GM10847 (cell line): Measurements from ENCODE around the gene APOL1.

Experiments
- POLR2A ChIP-seq: IDR thresholded peaks from 2 replicates; pipeline ENCODE4 v1.6.1; 2011; ENCODE audit not compliant: insufficient read length; ENCODE audit errors: extremely low read depth

APOL1 gene

DNA sequence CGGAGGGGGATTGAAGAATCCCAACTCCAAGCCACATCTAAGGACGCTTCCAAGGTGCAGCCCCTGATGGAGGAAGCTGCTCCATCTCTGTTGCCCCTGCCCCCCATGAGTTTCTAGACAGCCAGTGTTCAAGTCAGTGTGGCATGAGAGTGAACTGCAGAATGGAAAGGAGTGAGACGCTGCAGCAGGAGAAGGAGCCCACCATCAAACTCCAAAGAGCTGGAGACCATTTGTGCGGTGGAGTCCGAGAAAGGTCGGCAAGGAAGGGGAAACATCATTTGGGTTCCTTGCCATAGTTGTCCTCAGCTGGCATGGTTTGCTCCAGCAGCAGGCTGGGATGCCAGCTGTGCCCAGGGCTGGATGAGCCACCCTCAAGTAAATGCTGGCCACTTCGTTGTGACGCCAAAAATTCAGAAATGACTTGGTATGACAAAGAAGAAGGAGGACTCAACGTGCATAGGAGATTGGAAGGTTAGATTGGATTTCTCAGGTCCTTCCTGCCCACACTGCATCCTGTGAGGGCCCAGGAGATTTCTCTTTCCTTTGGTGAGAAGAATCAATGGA, 30.0 kb upstream of the APOL1 start:
- TF ChIP-seq POLR2A: no peak

DNA sequence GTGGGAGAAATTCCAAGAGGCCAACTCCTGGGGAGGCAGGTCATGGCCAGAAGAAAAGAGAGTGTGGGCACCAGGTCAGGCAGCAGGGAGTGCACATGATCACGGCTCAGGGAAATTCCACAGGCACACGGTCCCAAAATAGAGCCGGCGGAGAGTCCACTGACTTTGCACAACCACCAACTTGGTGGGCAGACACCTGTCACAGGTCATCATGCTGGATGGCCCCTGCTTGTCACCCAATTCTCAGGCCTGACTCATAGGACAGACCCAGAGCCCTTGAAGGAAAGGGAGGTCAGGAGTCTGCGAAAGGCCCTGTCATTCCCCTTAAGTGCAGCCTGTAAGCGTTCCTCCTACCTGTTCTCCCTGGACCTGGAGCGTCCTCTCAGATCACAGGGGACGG, 29.4 kb upstream of the APOL1 start:
- no peak for TF ChIP-seq POLR2A

DNA sequence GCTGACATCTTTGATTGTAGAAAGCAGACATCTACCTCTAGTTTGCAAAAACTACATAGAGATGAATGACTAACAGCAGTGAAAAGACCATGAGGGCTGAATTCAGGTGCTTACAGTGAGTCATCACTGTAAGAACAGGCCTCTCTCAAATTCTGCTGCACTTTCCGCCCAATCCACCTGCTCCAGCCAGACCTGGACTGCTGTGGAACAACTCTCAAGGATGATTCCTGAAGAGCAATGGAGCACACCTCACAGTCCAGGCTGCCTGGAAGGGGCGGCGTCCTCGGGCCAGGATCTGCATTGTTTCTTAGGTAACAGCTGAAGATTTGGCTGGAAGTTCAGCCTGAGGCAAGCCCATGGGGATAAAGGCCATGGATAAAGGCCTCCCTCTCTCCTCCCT, 28.7 kb upstream of the APOL1 start:
- TF ChIP-seq POLR2A: no peak

DNA sequence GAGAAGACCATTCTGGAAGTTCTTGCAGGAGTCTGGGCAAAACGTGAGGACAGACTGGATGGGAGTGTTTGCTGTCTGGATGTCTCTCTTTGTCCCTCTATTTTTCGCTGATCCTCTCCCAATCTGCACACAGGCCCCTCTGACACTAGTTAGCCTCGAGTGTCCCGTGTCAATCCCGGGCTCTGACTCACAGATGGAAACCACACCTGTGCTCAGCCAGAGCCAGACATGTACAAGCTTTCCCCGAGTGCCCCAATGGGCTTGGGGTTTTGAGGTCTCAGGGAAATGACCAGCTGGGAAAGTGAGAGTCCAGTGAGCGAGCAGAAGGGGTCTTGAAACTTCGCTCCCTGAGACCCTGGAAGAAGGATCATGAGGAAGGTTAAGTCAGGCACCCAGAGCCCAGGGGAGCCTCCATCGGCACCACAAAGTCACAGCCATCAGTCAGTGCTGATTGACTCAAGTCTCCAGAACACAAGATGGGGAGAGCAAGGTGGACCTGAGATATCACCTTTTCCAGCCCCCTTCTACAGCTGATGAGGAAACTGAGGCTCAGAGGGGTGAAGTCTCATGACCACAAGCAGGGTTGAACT, 27.5 kb upstream of the APOL1 start:
- TF ChIP-seq POLR2A: no peak

DNA sequence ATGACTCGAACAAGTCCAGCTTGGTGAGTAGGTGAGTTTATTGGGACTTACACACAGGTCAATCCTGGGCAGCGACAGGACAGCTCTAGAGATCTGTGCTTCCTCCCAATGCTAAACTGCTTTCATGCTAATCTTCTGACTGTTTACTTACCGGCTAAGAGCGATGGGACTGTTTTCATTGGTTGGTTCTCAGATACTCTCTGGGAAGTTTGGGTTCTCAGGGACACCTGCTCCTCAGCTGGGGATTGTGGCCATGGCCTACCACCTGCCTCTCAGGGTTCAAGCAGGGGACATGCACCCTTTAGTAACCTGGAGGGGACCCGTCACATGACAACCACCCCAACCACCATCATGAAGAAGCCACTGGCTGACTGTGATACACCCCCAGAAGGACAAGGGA, 26.7 kb upstream of the APOL1 start:
- TF ChIP-seq POLR2A: no peak

DNA sequence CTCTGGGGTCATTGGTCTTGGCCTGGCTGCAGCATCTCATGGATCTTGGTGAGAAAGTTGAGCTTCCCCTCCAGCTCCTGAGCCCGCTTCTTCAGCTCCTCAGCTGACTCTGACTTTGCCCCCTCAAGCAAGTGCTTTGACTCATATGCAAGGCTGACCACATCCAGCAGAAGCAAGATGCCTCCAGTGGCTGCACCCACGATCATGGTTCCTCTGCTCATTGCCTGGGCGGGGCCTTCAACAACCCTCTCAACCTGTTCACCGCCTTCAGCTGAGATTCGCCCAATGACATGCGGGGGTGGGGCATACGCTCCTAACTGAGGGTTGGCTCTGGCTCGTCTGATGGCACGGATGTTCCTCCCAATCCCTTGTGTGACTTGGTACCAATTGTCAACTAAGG, 25.5 kb upstream of the APOL1 start:
- no peak for TF ChIP-seq POLR2A

DNA sequence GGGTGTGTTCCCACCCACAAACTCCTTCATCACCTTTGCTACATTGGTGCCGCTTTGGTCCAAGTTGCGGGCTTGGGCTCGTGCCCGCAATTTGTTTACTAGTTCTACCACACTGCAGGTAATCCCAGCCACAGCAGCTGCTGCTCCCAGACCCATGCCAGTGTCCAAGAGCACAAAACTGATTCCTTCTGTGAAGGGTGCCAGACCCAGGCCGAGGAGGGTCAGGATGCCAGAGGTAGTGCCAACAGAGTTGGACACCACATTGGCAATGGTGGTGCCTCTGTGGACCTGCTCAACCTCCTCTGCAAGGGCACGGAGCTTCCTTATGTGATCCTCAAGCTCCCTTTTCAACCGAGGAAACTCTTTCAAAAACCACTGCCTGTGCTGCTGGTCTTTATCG, 25.1 kb upstream of the APOL1 start:
- no peak for TF ChIP-seq POLR2A

DNA sequence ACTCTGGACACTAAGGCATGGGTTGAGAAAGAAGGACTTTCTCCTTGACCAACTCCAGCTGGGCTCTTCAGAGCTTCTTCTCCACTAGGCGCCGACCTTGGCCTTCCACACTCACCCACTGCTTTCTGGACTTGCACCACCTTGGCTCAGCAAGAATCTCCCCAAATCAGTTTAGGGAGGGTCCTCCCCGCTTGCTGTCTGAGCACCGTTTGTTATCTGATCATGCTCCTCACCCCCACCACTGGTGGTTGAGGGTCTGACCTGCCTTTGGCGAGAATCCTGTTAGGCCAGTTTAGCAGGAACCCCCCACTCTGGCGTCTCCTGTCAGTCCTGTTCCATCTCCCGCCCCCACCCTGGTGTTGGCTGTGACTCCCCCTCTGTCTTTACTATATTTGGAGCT, 24.0 kb upstream of the APOL1 start:
- TF ChIP-seq POLR2A: no peak

DNA sequence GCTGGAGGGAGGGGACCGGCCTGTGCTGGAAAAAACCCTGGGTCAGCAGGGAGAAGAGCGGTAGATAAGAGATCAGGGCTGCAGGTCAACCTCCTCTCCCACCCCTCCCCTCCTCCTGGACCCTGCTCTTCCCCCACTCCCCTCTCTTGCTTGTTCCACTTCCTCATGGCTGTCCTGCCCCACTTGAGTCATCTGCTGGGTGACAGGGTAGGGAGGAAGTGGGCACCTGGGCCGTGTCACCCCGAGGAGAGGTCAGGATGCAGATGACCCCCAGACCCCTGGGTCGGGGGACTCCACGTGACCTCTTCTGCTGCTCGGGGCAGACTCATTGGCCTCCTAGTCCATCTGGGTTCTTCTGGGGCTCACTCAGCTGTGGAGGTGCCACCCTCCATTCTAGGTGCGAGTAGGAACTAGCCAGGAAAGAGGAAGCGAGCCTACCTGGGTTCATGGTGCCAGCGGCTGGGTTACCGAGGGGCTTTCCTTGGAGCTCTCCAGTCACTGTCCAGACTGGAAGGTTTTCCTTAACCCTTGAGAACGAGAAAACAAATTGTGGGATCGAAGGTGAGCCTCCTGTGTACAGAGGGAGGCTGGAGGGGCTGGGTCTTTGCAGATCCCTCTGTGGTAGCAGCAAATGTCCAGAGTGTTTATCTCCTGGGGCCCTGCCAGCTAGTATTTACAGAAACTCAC, 20.1 kb upstream of the APOL1 start:
- no peak for TF ChIP-seq POLR2A

DNA sequence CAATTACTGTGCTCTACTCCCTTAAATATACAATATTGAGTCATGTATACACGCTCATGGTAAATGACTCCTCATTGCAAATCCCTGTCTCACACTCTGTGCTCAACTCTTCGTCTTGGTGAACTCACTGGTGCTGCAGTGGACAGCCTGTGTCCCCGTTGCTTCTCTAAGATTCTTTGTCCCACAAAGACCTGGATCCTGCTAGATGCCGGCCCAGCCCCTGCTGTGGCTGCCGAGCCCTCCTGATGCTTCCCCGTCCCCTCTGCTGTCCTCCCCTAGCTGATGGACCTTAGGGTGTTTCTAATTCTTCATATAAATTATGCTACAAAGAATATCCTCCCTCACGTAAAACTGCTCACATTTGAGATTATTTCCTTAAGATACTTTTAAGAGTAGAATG, 19.1 kb upstream of the APOL1 start:
- no peak for TF ChIP-seq POLR2A

DNA sequence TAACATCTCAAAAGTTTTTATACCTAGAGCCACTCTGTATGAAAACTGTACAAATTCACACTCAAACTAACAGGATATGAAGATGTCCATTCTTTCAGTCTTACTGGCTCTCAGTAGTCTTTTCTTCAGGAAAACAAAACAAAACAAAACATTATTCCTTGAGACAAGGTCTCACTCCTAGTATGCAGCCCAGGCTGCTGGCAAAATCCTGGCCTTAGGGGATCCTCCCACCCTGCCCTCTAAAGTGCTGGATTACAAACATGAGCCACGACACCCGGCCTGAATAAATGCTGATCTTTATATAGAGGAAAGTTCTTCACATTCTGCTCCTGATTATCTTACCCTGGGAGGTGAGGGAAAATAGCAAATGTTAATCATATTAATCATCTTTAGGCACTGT, 18.7 kb upstream of the APOL1 start:
- TF ChIP-seq POLR2A: no peak

DNA sequence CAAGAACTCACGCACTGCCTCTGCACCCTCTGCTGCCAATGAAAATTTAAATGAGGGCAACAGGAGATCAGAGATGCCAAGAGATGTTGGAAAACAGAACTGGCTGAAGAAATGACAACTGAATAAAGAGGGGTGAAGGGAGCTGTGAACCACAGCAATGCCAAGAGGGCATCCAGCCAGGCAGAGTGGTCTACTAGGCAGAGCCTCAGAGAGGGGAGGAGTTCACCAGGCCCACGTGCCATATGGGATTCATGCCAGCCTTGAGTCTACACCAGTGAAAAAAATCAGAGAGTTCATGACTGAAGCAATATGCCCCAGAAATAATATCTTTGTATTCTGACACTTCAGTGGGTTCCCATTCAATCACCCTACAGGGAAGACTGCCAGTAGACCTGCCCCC, 18.0 kb upstream of the APOL1 start:
- TF ChIP-seq POLR2A: no peak

DNA sequence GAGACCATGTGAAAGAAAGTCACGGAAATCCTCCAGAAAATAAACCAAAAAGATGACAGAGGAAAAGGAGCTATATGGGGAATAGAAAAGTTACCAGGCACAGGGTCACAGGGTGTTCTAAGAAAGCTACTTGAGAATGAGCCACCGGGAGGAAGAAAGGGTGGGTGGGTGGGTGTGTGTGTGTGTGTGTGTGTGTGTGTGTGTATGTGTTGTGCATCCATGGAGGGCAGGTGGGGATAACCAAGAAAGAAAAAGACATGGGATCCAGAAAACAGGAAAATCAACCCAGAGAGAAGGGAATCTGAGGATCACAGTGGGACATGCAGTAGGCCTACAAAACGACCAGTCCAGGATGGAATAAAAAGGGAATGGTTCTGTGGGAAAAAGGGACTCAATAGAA, 17.3 kb upstream of the APOL1 start:
- TF ChIP-seq POLR2A: no peak

DNA sequence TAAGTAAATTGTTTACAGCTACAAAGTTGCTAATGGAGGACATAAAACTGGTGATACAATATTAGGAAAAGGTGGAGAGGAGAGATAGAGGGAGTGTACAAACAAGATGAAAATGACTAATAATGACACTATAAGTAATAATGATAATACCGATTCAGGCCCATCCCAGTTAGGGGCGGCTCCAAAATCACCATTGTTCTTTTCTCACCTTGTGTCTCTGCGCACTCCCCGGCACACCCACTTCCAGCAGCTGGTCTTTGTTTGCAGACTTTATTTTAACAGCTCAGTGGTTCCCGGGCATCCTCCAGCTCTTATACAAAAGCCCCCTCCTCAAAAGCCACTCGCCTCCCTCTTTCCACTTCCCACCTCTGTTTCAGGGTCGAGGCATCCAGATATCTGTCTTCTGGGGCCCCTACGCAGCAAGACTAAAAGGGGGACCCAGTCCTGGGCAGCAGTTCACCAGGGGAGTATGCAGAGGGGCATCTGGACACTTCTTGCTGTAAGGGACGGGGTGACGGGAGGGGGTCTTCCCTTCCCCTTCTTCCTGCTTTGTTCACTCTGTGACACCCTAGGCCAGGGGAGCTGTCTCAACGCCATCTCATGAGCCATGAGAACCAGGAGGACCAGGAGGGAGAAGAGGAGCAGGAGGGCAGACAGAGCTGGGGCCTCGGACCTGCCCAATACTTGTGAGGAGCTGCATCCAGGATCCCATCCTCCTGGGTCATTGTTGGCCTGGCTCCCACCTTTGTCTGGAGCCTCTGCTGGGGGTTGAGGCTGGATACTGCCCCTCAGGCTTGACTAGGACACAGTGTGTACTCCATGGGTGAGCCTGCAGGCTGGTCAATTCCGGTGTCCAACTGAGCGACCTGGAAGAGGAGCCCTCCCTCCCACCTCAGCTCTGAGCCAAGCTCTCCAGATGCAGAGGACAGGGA, 16.3 kb upstream of the APOL1 start:
- no peak for TF ChIP-seq POLR2A

DNA sequence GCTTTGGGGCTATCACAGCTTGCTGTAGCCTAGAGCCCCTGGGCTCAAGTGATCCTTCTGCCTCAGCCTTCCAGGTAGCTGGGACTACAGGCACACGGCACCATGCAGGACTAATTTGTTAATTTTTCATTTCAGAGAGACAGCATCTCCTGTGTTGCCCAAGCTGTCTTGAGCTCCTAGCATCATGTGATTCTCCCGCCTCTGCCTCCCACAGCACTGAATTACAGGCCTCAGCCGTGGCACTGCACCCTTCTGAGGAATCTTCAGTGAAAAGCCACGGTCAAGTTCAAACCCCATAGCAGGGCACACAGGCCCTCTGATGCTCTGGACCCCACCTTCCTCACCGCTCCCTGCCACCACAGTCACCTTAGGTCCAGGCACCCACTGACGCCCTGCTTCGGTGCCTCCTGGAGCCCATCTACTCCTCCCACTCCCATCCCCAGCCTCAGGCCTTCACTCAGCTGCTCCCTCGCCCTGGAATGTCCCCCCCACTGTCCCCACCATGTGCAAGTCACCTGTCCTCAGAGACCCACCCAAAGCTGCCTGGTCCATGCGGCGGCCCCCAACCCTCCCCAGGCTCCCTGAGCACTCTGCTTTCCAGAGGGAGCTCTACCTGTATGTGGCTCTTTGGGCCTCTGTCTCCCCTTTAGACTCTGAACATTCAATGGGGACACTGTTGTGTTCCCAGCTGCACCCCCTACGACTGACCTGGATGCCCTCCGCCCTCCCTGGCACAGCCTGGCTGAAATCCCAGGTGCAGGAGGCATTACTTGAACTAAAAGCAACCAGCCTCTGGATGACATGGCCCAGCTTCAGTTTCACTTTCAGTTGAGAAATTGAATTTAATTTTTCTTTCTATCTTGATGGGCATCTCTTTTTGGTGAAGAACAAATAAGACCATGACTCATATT, 15.2 kb upstream of the APOL1 start:
- TF ChIP-seq POLR2A: no peak

DNA sequence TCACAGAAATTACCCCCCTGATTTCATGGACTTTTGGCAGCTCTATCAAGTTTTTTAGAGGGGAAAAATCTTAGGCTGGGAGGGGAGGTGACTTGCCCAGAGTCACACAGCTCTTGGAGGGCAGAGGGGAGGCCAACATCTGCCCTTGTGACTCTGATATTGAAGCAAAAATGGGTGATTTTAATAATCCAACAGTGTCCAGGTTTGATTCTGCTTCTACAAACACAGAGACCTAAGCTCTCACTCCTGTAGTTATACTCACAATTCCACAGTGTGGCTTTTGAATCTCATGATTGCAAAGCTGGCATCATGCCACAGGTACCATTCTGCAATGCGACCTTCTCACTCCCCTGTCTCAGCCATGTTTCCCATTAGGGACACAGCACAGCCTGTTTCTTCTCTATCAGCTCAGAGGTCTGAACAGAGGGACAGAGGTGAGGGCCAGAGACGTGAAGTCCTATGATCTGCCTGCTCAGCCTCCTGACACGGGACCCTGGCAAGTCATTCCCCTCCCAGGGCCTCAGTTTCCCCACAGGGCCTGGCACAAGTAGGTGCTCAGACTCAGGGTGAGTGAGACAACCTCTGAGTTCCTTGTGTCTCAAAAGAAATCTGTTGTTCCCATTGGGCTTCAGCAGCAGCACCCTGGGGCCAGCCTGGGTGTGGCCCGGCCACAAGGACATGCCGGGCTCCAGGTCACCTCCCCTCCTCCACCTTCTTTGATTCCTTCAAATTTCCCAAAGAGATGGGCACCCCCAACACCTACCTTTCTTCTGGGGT, 14.4 kb upstream of the APOL1 start:
- TF ChIP-seq POLR2A: no peak
